Adipocyte (in vitro differentiated cells): ENCODE measurements around the gene ALCAM.

Source experiments
- DNase-seq: peaks from one replicate; pipeline ENCODE4 v3.0.0-alpha.2; 2015; ENCODE audit warnings: low read depth
- H3K27me3 ChIP-seq: replicated peaks from 2 replicates; pipeline ENCODE4 v1.7.0; 2013; ENCODE audit warnings: mild to moderate bottlenecking, low read length, moderate library complexity; ENCODE audit not compliant: control insufficient read depth, insufficient read depth
- H3K36me3 ChIP-seq: 2 replicates; pipeline ENCODE4 v1.7.0; 2013; ENCODE audit warnings: low read length, mild to moderate bottlenecking, moderate library complexity; ENCODE audit not compliant: control insufficient read depth, insufficient read depth, severe bottlenecking
- H3K4me1 ChIP-seq: 2 replicates; pipeline ENCODE4 v1.7.0; 2013; ENCODE audit warnings: mild to moderate bottlenecking, low read length, moderate library complexity; ENCODE audit not compliant: control insufficient read depth, insufficient read depth
- H3K4me3 ChIP-seq: 2 replicates; pipeline ENCODE4 v1.7.0; 2013; ENCODE audit warnings: mild to moderate bottlenecking, low read length, moderate library complexity
- H3K9ac ChIP-seq: 2 replicates; pipeline ENCODE4 v1.7.0; 2013; ENCODE audit warnings: mild to moderate bottlenecking, low read length, moderate library complexity
- H3K9me3 ChIP-seq: 2 replicates; pipeline ENCODE4 v1.7.0; 2013; ENCODE audit warnings: mild to moderate bottlenecking, low read length, moderate library complexity; ENCODE audit not compliant: control insufficient read depth

Gene ALCAM

GRCh38 chr3:105518806-105519418 is 152.2 kb downstream of the ALCAM start:
- Histone ChIP-seq H3K36me3 (no peaks in the 10 kb centered on the region), H3K27me3 (no peaks in the 10 kb centered on the region), H3K9me3 (no peaks in the 10 kb centered on the region), H3K4me1 (peaks cover 21% of the 10 kb centered on the region), H3K9ac (no peak overlapping the region), H3K4me3 (no peak overlapping the region)
- DNase-seq, result peak; percentile 86

GRCh38 chr3:105521770-105522169 is 155.1 kb downstream of the ALCAM start:
- peaks cover 16% of the 10 kb centered on the region for H3K4me1 ChIP-seq
- H3K9me3 ChIP-seq, result no peaks in the 10 kb centered on the region
- H3K4me3 ChIP-seq, result no peak overlapping the region
- DNase-seq, result no peak
- peaks cover 26% of the 10 kb centered on the region for H3K36me3 ChIP-seq
- no peaks in the 10 kb centered on the region for H3K27me3 ChIP-seq
- no peak overlapping the region for H3K9ac ChIP-seq

- H3K4me3 ChIP-seq, result no peak overlapping the region
- no peaks in the 10 kb centered on the region for H3K9me3 ChIP-seq
- H3K4me1 ChIP-seq, result peaks cover 9% of the 10 kb centered on the region
- no peak overlapping the region for H3K9ac ChIP-seq
- no peaks in the 10 kb centered on the region for H3K27me3 ChIP-seq
- DNase-seq, result no peak
- peaks cover 34% of the 10 kb centered on the region for H3K36me3 ChIP-seq
Measured at GRCh38 chr3:105523501-105523900, 156.8 kb downstream of the ALCAM start.

- Histone ChIP-seq H3K4me3 (no peak overlapping the region), H3K9ac (no peak overlapping the region), H3K36me3 (peaks cover 34% of the 10 kb centered on the region), H3K4me1 (peaks cover 9% of the 10 kb centered on the region), H3K9me3 (no peaks in the 10 kb centered on the region), H3K27me3 (no peaks in the 10 kb centered on the region)
- DNase-seq, result no peak
Measured at GRCh38 chr3:105525531-105525930, 158.8 kb downstream of the ALCAM start.

GRCh38 chr3:105526360-105527111 is 159.8 kb downstream of the ALCAM start:
- no peaks in the 10 kb centered on the region for H3K9me3 ChIP-seq
- H3K9ac ChIP-seq, result no peak overlapping the region
- H3K27me3 ChIP-seq, result no peaks in the 10 kb centered on the region
- peaks cover 8% of the 10 kb centered on the region for H3K4me1 ChIP-seq
- H3K4me3 ChIP-seq, result no peak overlapping the region
- H3K36me3 ChIP-seq, result peaks cover 34% of the 10 kb centered on the region
- no peak for DNase-seq

GRCh38 chr3:105527535-105527934 is 160.8 kb downstream of the ALCAM start:
- no peaks in the 10 kb centered on the region for H3K9me3 ChIP-seq
- H3K9ac ChIP-seq, result no peak overlapping the region
- H3K27me3 ChIP-seq, result no peaks in the 10 kb centered on the region

GRCh38 chr3:105527949-105528348 is 161.2 kb downstream of the ALCAM start:
- peaks cover 45% of the 10 kb centered on the region for H3K36me3 ChIP-seq
- H3K9me3 ChIP-seq, result no peaks in the 10 kb centered on the region
- H3K4me1 ChIP-seq, result peaks cover 7% of the 10 kb centered on the region
- H3K27me3 ChIP-seq, result no peaks in the 10 kb centered on the region
- no peak overlapping the region for H3K4me3 ChIP-seq
- no peak overlapping the region for H3K9ac ChIP-seq
- no peak for DNase-seq

More at GRCh38 chr3:105527535-105527934, 160.8 kb downstream of the ALCAM start:
- Histone ChIP-seq H3K4me1 (peaks cover 7% of the 10 kb centered on the region), H3K36me3 (peaks cover 41% of the 10 kb centered on the region), H3K4me3 (no peak overlapping the region)
- DNase-seq, result no peak

- Histone ChIP-seq H3K36me3 (peaks cover 51% of the 10 kb centered on the region), H3K9me3 (no peaks in the 10 kb centered on the region), H3K9ac (no peak overlapping the region), H3K4me1 (no peaks in the 10 kb centered on the region), H3K4me3 (no peak overlapping the region), H3K27me3 (no peaks in the 10 kb centered on the region)
- no peak for DNase-seq
Measured at GRCh38 chr3:105528955-105529354, 162.2 kb downstream of the ALCAM start.

- Histone ChIP-seq H3K9ac (no peak overlapping the region), H3K27me3 (no peaks in the 10 kb centered on the region), H3K36me3 (peaks cover 52% of the 10 kb centered on the region), H3K4me1 (no peaks in the 10 kb centered on the region), H3K4me3 (no peak overlapping the region), H3K9me3 (no peaks in the 10 kb centered on the region)
- no peak for DNase-seq
Measured at GRCh38 chr3:105529456-105529855, 162.7 kb downstream of the ALCAM start.

GRCh38 chr3:105532251-105532650 is 165.5 kb downstream of the ALCAM start:
- Histone ChIP-seq H3K27me3 (no peaks in the 10 kb centered on the region), H3K9ac (no peak overlapping the region), H3K4me3 (no peak overlapping the region), H3K36me3 (peaks cover 48% of the 10 kb centered on the region), H3K4me1 (peaks cover 1% of the 10 kb centered on the region), H3K9me3 (no peaks in the 10 kb centered on the region)
- no peak for DNase-seq

GRCh38 chr3:105533960-105534359 is 167.3 kb downstream of the ALCAM start:
- Histone ChIP-seq H3K27me3 (no peaks in the 10 kb centered on the region), H3K9me3 (no peaks in the 10 kb centered on the region), H3K36me3 (peaks cover 44% of the 10 kb centered on the region), H3K4me3 (no peak overlapping the region), H3K9ac (no peak overlapping the region), H3K4me1 (peaks cover 16% of the 10 kb centered on the region)
- no peak for DNase-seq
